Calu3 (cell line): ENCODE results near the gene KRTAP6-2. TPM values are rescaled to one million over a fixed set of nuclear protein-coding genes. Genes with fewer than 3 reads are reported as not detected.

Source experiments
- BruUV-seq: library from RNA; stranded (reverse); fragments of 400-500 nt; replicated peaks from 2 replicates; lab custom pipeline; 2021; lab: Mats Ljungman, UMichigan
- CTCF ChIA-PET: fragments of 300-600 bp; sonication (Branson Sonifier 250); formaldehyde crosslinking; loops from one replicate; lab custom pipeline; 2022; ENCODE audit warnings: antibody characterized with exemption; lab: Charles Lee
- DNase-seq: peaks from one replicate; pipeline ENCODE4 v3.0.0; 2022
- H3K27ac Mint-ChIP-seq: one replicate; pipeline ENCODE4 v1.8.0; 2022; ENCODE audit warnings: mixed read lengths; ENCODE audit not compliant: unreplicated experiment
- H3K27me3 Mint-ChIP-seq: one replicate; pipeline ENCODE4 v1.8.0; 2022; ENCODE audit warnings: mixed read lengths; ENCODE audit not compliant: unreplicated experiment
- H3K36me3 Mint-ChIP-seq: one replicate; pipeline ENCODE4 v1.8.0; 2022; ENCODE audit warnings: mild to moderate bottlenecking, moderate library complexity, mixed read lengths; ENCODE audit not compliant: insufficient read depth, unreplicated experiment
- H3K4me1 Mint-ChIP-seq: one replicate; pipeline ENCODE4 v1.8.0; 2022; ENCODE audit warnings: mild to moderate bottlenecking, low read depth, mixed read lengths; ENCODE audit not compliant: unreplicated experiment
- H3K4me3 Mint-ChIP-seq: one replicate; pipeline ENCODE4 v1.8.0; 2022; ENCODE audit warnings: mild to moderate bottlenecking, low read depth, moderate library complexity, mixed read lengths; ENCODE audit not compliant: unreplicated experiment
- H3K9me3 Mint-ChIP-seq: one replicate; pipeline ENCODE4 v1.8.0; 2022; ENCODE audit warnings: low read depth, mixed read lengths; ENCODE audit not compliant: unreplicated experiment
- intact Hi-C: fragments of 100-400 bp; cut with micrococcal nuclease; formaldehyde crosslinking; loops from one replicate; pipeline ENCODE4 v1.10.0; 2022; ENCODE audit not compliant: unreplicated experiment
- total RNA-seq: library from RNA; stranded (reverse); gene quantifications from 2 replicates; pipeline ENCODE4 v1.2.3, GENCODE V29; 2022
- TF ChIP-seq, protein P1 (sequence below): fragments of 200-600 bp; IDR thresholded peaks from one replicate; pipeline ENCODE4 v1.8.0; 2022; ENCODE audit warnings: antibody characterized with exemption; ENCODE audit not compliant: unreplicated experiment

The KRTAP6-2 gene
- total RNA-seq, 1 experiment from 2014 or later, result not detected

DNA sequence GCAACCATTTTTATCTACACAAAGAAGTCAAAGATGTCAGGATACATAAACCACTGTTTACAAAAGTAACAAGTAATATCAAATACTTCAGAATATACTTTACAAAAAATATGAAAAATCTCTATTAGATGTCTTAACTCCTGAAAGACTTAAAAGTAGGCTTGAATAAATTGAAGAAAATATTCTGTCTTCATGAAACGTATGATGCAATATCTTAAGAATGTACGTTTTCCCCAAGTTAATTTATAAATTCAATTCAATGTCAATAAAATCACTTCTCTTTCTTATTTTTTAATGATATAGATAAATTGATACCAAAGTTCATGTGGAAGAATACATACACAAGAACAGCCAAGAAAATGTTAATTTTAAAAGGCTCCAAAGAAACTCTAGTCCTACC, 43.6 kb downstream of the KRTAP6-2 start:
- DNase-seq, result no peak
- TF ChIP-seq, protein P1, sequence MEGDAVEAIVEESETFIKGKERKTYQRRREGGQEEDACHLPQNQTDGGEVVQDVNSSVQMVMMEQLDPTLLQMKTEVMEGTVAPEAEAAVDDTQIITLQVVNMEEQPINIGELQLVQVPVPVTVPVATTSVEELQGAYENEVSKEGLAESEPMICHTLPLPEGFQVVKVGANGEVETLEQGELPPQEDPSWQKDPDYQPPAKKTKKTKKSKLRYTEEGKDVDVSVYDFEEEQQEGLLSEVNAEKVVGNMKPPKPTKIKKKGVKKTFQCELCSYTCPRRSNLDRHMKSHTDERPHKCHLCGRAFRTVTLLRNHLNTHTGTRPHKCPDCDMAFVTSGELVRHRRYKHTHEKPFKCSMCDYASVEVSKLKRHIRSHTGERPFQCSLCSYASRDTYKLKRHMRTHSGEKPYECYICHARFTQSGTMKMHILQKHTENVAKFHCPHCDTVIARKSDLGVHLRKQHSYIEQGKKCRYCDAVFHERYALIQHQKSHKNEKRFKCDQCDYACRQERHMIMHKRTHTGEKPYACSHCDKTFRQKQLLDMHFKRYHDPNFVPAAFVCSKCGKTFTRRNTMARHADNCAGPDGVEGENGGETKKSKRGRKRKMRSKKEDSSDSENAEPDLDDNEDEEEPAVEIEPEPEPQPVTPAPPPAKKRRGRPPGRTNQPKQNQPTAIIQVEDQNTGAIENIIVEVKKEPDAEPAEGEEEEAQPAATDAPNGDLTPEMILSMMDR, result no peak
- CTCF ChIA-PET, result no interaction called here
- BruUV-seq, result no TSS peak
- no peak overlapping the region for H3K27ac Mint-ChIP-seq
- H3K9me3 Mint-ChIP-seq, result peaks cover 2% of the 10 kb centered on the region
- intact Hi-C loops, result no loop called here
- H3K4me3 Mint-ChIP-seq, result no peak overlapping the region
- no peaks in the 10 kb centered on the region for H3K4me1 Mint-ChIP-seq
- H3K36me3 Mint-ChIP-seq, result no peaks in the 10 kb centered on the region
- no peaks in the 10 kb centered on the region for H3K27me3 Mint-ChIP-seq

GRCh38 chr21:30552782-30553181, 45.9 kb downstream of the KRTAP6-2 start:
- H3K4me3 Mint-ChIP-seq, result no peak overlapping the region
- H3K27me3 Mint-ChIP-seq, result no peaks in the 10 kb centered on the region
- intact Hi-C loops, result no loop called here
- DNase-seq, result no peak
- H3K27ac Mint-ChIP-seq, result no peak overlapping the region
- TF ChIP-seq, protein P1, result no peak
- peaks cover 3% of the 10 kb centered on the region for H3K9me3 Mint-ChIP-seq
- no TSS peak for BruUV-seq
- H3K4me1 Mint-ChIP-seq, result no peaks in the 10 kb centered on the region
- CTCF ChIA-PET, result no interaction called here
- no peaks in the 10 kb centered on the region for H3K36me3 Mint-ChIP-seq

Other genes with a start within 250 kb of the KRTAP6-2 start
- gene KRTAP13-2, start 226.6 kb downstream of the KRTAP6-2 start, total RNA-seq, result not detected in 2 replicates
- gene KRTAP13-1, start 202.9 kb downstream of the KRTAP6-2 start, total RNA-seq, result not detected in 2 replicates
- not detected in 2 replicates for gene KRTAP13-3, start 173.0 kb downstream of the KRTAP6-2 start, total RNA-seq
- gene KRTAP13-4, start 168.7 kb downstream of the KRTAP6-2 start, total RNA-seq, result not detected in 2 replicates
- not detected in 2 replicates for gene KRTAP15-1, start 158.6 kb downstream of the KRTAP6-2 start, total RNA-seq
- gene KRTAP19-1, start 118.5 kb downstream of the KRTAP6-2 start, total RNA-seq, result not detected in 2 replicates
- gene KRTAP19-2, start 111.5 kb downstream of the KRTAP6-2 start, total RNA-seq, result not detected in 2 replicates
- not detected in 2 replicates for gene KRTAP19-3, start 106.9 kb downstream of the KRTAP6-2 start, total RNA-seq
- gene KRTAP19-4, start 101.7 kb downstream of the KRTAP6-2 start, total RNA-seq, result not detected in 2 replicates
- not detected in 2 replicates for gene KRTAP19-5, start 96.8 kb downstream of the KRTAP6-2 start, total RNA-seq
- gene KRTAP19-6, start 57.0 kb downstream of the KRTAP6-2 start, total RNA-seq, result not detected in 2 replicates
- not detected in 2 replicates for gene KRTAP19-7, start 37.6 kb downstream of the KRTAP6-2 start, total RNA-seq
- not detected in 2 replicates for gene KRTAP22-2, start 8.5 kb downstream of the KRTAP6-2 start, total RNA-seq
- gene KRTAP6-3, start 6.5 kb downstream of the KRTAP6-2 start, total RNA-seq, result not detected in 2 replicates
- gene KRTAP22-1, start 2.2 kb upstream of the KRTAP6-2 start, total RNA-seq, result not detected in 2 replicates
- not detected in 2 replicates for gene KRTAP6-1, start 15.0 kb upstream of the KRTAP6-2 start, total RNA-seq
- gene KRTAP20-1, start 17.5 kb upstream of the KRTAP6-2 start, total RNA-seq, result not detected in 2 replicates
- not detected in 2 replicates for gene KRTAP20-4, start 21.7 kb upstream of the KRTAP6-2 start, total RNA-seq
- gene KRTAP20-2, start 36.3 kb upstream of the KRTAP6-2 start, total RNA-seq, result not detected in 2 replicates
- not detected in 2 replicates for gene KRTAP20-3, start 44.0 kb upstream of the KRTAP6-2 start, total RNA-seq
- not detected in 2 replicates for gene KRTAP21-3, start 119.9 kb upstream of the KRTAP6-2 start, total RNA-seq
- gene KRTAP21-2, start 148.4 kb upstream of the KRTAP6-2 start, total RNA-seq, result not detected in 2 replicates
- gene KRTAP21-1, start 156.5 kb upstream of the KRTAP6-2 start, total RNA-seq, result not detected in 2 replicates
- not detected in 2 replicates for gene KRTAP8-1, start 214.4 kb upstream of the KRTAP6-2 start, total RNA-seq
- not detected in 2 replicates for gene KRTAP7-1, start 230.9 kb upstream of the KRTAP6-2 start, total RNA-seq